SK-N-SH (cell line): ENCODE results near the gene WWOX. TPM values are rescaled to one million over a fixed set of nuclear protein-coding genes. Genes with fewer than 3 reads are reported as not detected.

Experiments used
- CTCF ChIA-PET: fragments of 300-600, 350-600 bp; formaldehyde crosslinking; extraction: SDS; loops from one replicate; lab custom pipeline; 2021; lab: Yijun Ruan, JAX
- POLR2A ChIA-PET: fragments of 350-600 bp; sonication (Branson Sonifier 250); formaldehyde crosslinking; extraction: SDS; loops from one replicate; lab custom pipeline; 2020; ENCODE audit warnings: antibody characterized with exemption, inconsistent platforms; lab: Yijun Ruan, JAX
- DNase-seq: peaks from one replicate; pipeline ENCODE4 v3.0.0; 2012
- H2AFZ ChIP-seq: fragments of 200-600 bp; sonication (generic); 2 replicates; pipeline ENCODE4 v1.8.1; 2016; ENCODE audit warnings: antibody characterized with exemption, mild to moderate bottlenecking, low read depth
- H3F3A ChIP-seq: fragments of 200-600 bp; sonication (generic); replicated peaks from 2 replicates; pipeline ENCODE3; 2016; ENCODE audit warnings: antibody characterized with exemption, mild to moderate bottlenecking; ENCODE audit not compliant: insufficient read depth
- H3K27ac ChIP-seq, 2 experiments: fragments of 200-500 bp in 1 of 2; fragments of 200-600 bp in 1 of 2; sonication (Bioruptor generic) in 1 of 2; sonication (generic), shearing (Covaris generic) in 1 of 2; 2 replicates each; pipeline versions ENCODE4 v1.5.1 to v1.6.1; 2014 to 2016; ENCODE audit warnings: low read depth in 2 of 2, inconsistent platforms in 1 of 2, low read length in 1 of 2, mild to moderate bottlenecking in 1 of 2, mixed read lengths in 1 of 2
- H3K27me3 ChIP-seq: fragments of 200-600 bp; sonication (generic), shearing (Covaris generic); 2 replicates; pipeline ENCODE4 v1.6.1; 2016; ENCODE audit warnings: mixed run types; ENCODE audit not compliant: insufficient read depth
- H3K36me3 ChIP-seq, 2 experiments: fragments of 200-500 bp in 1 of 2; fragments of 200-600 bp in 1 of 2; sonication (Bioruptor generic) in 1 of 2; sonication (generic) in 1 of 2; replicated peaks in 1 of 2; 2 replicates each; pipeline versions ENCODE3 to v1.5.1; 2014 to 2016; ENCODE audit warnings: low read length in 1 of 2, mild to moderate bottlenecking in 1 of 2; ENCODE audit not compliant: insufficient read depth in 2 of 2, control insufficient read depth in 1 of 2
- H3K4me1 ChIP-seq, 2 experiments: fragments of 200-500 bp in 1 of 2; fragments of 200-600 bp in 1 of 2; sonication (Bioruptor generic) in 1 of 2; sonication (generic), shearing (Covaris generic) in 1 of 2; 2 replicates each; pipeline versions ENCODE4 v1.5.1 to v1.6.1; 2014 to 2016; ENCODE audit warnings: low read depth in 1 of 2, low read length in 1 of 2, mixed run types in 1 of 2; ENCODE audit not compliant: insufficient read depth in 2 of 2, control insufficient read depth in 1 of 2
- H3K4me2 ChIP-seq: fragments of 200-600 bp; sonication (generic), shearing (Covaris generic); 2 replicates; pipeline ENCODE4 v1.6.1; 2017; ENCODE audit warnings: mixed run types
- H3K4me3 ChIP-seq, 2 experiments: fragments of 200-500 bp in 1 of 2; fragments of 200-600 bp in 1 of 2; sonication (Bioruptor generic) in 1 of 2; sonication (generic), shearing (Covaris generic) in 1 of 2; 2 replicates each; pipeline versions ENCODE4 v1.5.1 to v1.8.1; 2014 to 2016; ENCODE audit warnings: low read depth in 2 of 2, inconsistent platforms in 1 of 2, low read length in 1 of 2, mild to moderate bottlenecking in 1 of 2, mixed read lengths in 1 of 2, moderate library complexity in 1 of 2
- H3K79me2 ChIP-seq: fragments of 200-600 bp; sonication (generic); 2 replicates; pipeline ENCODE4 v1.8.1; 2017; ENCODE audit warnings: mild to moderate bottlenecking; ENCODE audit not compliant: insufficient read depth
- H3K9ac ChIP-seq: fragments of 200-600 bp; sonication (generic); 2 replicates; pipeline ENCODE4 v1.6.1; 2017; ENCODE audit warnings: mixed run types
- H3K9me2 ChIP-seq: fragments of 200-600 bp; sonication (generic); 2 replicates; pipeline ENCODE4 v1.6.1; 2017; ENCODE audit warnings: mixed run types
- H3K9me3 ChIP-seq: fragments of 200-600 bp; sonication (generic); 2 replicates; pipeline ENCODE4 v1.6.1; 2017; ENCODE audit warnings: mixed run types, mild to moderate bottlenecking, moderate library complexity
- H4K20me1 ChIP-seq: fragments of 200-600 bp; sonication (generic); 2 replicates; pipeline ENCODE4 v1.6.1; 2017; ENCODE audit warnings: mild to moderate bottlenecking, mixed run types; ENCODE audit not compliant: insufficient read depth
- CHD2 ChIP-seq: fragments of 150-350 bp; IDR thresholded peaks from 2 replicates; pipeline ENCODE4 v1.6.1; 2018; ENCODE audit warnings: low read length; ENCODE audit not compliant: partially characterized antibody
- ELF1 ChIP-seq: IDR thresholded peaks from 2 replicates; pipeline ENCODE4 v1.4.0; 2012
- EP300 ChIP-seq, 2 experiments: IDR thresholded peaks; 2 replicates each; pipeline versions ENCODE4 v1.4.0 to v1.6.1; 2012; ENCODE audit warnings: borderline replicate concordance in 1 of 2, low read depth in 1 of 2, low read length in 1 of 2
- EZH2phosphoT487 ChIP-seq: fragments of 200-600 bp; sonication (generic); IDR thresholded peaks from 2 replicates; pipeline ENCODE4 v1.6.1; 2017; ENCODE audit warnings: low read depth, mixed run types, mild to moderate bottlenecking, antibody characterized with exemption, moderate library complexity, borderline replicate concordance
- FOXJ3 ChIP-seq: sonication (generic); formaldehyde crosslinking; IDR thresholded peaks from 2 replicates; pipeline ENCODE4 v1.5.1; 2020; ENCODE audit warnings: mild to moderate bottlenecking, missing genetic modification reagents
- FOXM1 ChIP-seq: IDR thresholded peaks from 2 replicates; pipeline ENCODE4 v1.4.0; 2012; ENCODE audit warnings: low read depth, mild to moderate bottlenecking
- GABPA ChIP-seq: IDR thresholded peaks from 2 replicates; pipeline ENCODE4 v1.4.0; 2012; ENCODE audit warnings: low read depth, mild to moderate bottlenecking
- IRF3 ChIP-seq: fragments of 150-350 bp; IDR thresholded peaks from 2 replicates; pipeline ENCODE4 v1.6.1; 2016; ENCODE audit warnings: mild to moderate bottlenecking, low read depth, low read length
- JUND ChIP-seq: IDR thresholded peaks from 2 replicates; pipeline ENCODE4 v1.4.0; 2012
- MAX ChIP-seq: IDR thresholded peaks from 2 replicates; pipeline ENCODE4 v1.4.0; 2012; ENCODE audit warnings: low read depth
- MEF2A ChIP-seq: IDR thresholded peaks from 2 replicates; pipeline ENCODE4 v1.4.0; 2012; ENCODE audit warnings: low read depth, borderline replicate concordance
- MXI1 ChIP-seq: IDR thresholded peaks from 2 replicates; pipeline ENCODE4 v1.6.1; 2012; ENCODE audit warnings: mild to moderate bottlenecking, low read depth, low read length, improper control_type of control experiment
- PBX3 ChIP-seq: IDR thresholded peaks from 2 replicates; pipeline ENCODE4; 2012
- RAD21 ChIP-seq: IDR thresholded peaks from 2 replicates; pipeline ENCODE4 v1.6.1; 2012; ENCODE audit warnings: mild to moderate bottlenecking, low read length
- RCOR1 ChIP-seq: fragments of 150-350 bp; IDR thresholded peaks from 2 replicates; pipeline ENCODE4 v1.6.1; 2017; ENCODE audit warnings: antibody characterized with exemption, low read length
- RXRA ChIP-seq: IDR thresholded peaks from 2 replicates; pipeline ENCODE4 v1.4.0; 2012; ENCODE audit warnings: low read depth, mild to moderate bottlenecking, borderline replicate concordance
- SIN3A ChIP-seq: IDR thresholded peaks from 2 replicates; pipeline ENCODE4 v1.6.1; 2012; ENCODE audit warnings: low read depth, mild to moderate bottlenecking, low read length, moderate library complexity, borderline replicate concordance
- SMC3 ChIP-seq: IDR thresholded peaks from 2 replicates; pipeline ENCODE4 v1.6.1; 2012; ENCODE audit warnings: low read depth, low read length, improper control_type of control experiment
- YY1 ChIP-seq: IDR thresholded peaks from 2 replicates; pipeline ENCODE4 v1.4.0; 2012; ENCODE audit warnings: low read depth, mild to moderate bottlenecking
- WGBS: methylation state at CpG from one replicate; pipeline ENCODE4 v1.1.6; 2017; ENCODE audit warnings: low lambda C conversion rate; 5-methylcytosine and 5-hydroxymethylcytosine counted together
- polyA plus RNA-seq, 3 experiments: library from polyadenylated mRNA; depleted of rRNA; stranded (reverse); fragments of >200 nt; gene quantifications; 2 replicates each; pipeline ENCODE4 v1.2.3, GENCODE V29; 2012
- TF ChIP-seq, protein P1 (sequence below): fragments of 150-350 bp; IDR thresholded peaks from 2 replicates; pipeline ENCODE4 v1.6.1; 2017; ENCODE audit warnings: antibody characterized with exemption, low read length, low read depth, borderline replicate concordance

WWOX gene
- polyA plus RNA-seq, 1 of the 3 experiments (the other 2 are of a cell fraction), result 10.8 TPM

DNA sequence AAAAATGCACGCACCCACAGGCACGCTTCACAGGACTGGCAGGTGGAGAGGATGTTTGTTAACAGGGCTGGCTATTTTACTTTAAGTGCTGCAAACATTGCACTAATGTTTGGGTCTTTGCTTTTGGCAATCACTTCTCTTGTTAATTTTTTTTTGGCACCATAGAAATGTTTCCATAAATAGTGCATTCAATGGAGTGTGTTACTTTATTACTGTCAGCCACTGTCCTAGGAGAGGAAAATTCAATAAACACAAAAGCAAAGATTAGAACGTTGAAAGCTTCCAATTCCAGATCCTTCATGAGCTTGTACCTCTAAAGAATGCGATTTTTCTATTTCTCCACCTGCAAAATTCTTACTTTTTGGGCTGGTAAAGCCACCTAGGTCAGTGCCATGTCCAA is 743.5 kb downstream of the WWOX start (continued):
- TF ChIP-seq PBX3 (no peak), MXI1 (no peak), RXRA (no peak), GABPA (no peak), EP300 (IDR thresholded peaks at IDR 0.05; ENCODE audit: borderline replicate concordance in 1 of 2, low read depth in 1 of 2, low read length in 1 of 2) (no peak)

DNA sequence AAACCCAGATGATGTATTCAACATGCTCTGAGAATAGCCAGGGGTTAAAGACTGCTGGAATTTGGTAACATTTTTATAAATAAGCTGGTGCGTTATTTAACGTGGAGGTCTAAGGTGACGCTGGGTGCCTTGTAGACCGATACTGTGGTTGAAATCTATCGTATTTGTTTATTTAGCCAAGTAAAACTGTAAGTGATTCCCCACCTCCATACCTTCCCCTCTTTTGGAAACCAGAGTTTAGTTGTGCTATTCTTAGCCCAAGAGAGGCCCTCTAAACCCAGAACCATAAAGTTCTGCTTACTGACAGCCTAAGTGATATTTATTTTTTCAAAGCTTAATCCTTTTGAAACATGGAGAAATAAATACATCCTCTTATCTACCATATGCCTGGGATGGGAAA is 744.5 kb downstream of the WWOX start:
- H3K9me2 ChIP-seq, result no peaks in the 10 kb centered on the region
- no peak for DNase-seq
- no peaks in the 10 kb centered on the region for H3K27me3 ChIP-seq
- no peak overlapping the region for H3K9ac ChIP-seq
- H4K20me1 ChIP-seq, result no peaks in the 10 kb centered on the region
- H3K4me3 ChIP-seq, result no peak overlapping the region
- no peaks in the 10 kb centered on the region; a peak in 1 of 4 replicates for H3K4me1 ChIP-seq
- H3K79me2 ChIP-seq, result no peaks in the 10 kb centered on the region
- no peak overlapping the region for H2AFZ ChIP-seq
- no peak overlapping the region for H3K27ac ChIP-seq
- H3K4me2 ChIP-seq, result no peak overlapping the region
- WGBS, result 73% methylated on average over 5 of the region's 5 CpGs
- no peaks in the 10 kb centered on the region; the same call in 1 of the 2 replicates for H3K9me3 ChIP-seq
- H3F3A ChIP-seq, result no peaks in the 10 kb centered on the region
- no peaks in the 10 kb centered on the region for H3K36me3 ChIP-seq
- ChIA-PET POLR2A (no interaction called here), CTCF (no interaction called here)
- TF ChIP-seq GABPA (no peak), IRF3 (no peak), FOXJ3 (no peak), SIN3A (no peak), FOXM1 (no peak)

DNA sequence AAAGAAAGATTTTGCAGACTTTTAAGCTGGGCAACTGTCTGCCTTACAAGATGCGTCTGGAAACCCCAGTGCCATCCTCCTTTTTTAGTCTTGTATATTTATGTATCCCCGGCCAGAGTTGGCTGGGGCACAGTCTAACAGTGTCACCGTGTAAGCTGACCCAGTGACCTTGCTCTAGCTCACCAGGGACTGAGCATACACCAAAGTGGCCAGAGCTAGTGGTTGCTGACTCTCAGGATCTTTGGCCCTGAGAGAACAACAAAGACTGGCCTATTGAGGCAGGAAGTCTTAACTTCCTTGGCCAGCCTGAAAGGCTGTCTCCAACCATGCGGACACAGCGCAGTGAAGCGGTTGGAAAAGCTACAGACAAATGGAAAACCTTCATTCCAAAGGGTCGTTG is 745.2 kb downstream of the WWOX start:
- 54% methylated on average over 7 of the region's 7 CpGs for WGBS
- Histone ChIP-seq H3K27ac (no peak overlapping the region), H3K36me3 (no peaks in the 10 kb centered on the region)
- no peak for DNase-seq
- TF ChIP-seq SMC3, result no peak
- TF ChIP-seq RCOR1, result no peak
- no peak for TF ChIP-seq EZH2phosphoT487
- TF ChIP-seq, protein P1, sequence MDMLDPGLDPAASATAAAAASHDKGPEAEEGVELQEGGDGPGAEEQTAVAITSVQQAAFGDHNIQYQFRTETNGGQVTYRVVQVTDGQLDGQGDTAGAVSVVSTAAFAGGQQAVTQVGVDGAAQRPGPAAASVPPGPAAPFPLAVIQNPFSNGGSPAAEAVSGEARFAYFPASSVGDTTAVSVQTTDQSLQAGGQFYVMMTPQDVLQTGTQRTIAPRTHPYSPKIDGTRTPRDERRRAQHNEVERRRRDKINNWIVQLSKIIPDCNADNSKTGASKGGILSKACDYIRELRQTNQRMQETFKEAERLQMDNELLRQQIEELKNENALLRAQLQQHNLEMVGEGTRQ, result no peak
- TF ChIP-seq ELF1, result no peak
- TF ChIP-seq FOXJ3, result no peak
- TF ChIP-seq EP300 (IDR thresholded peaks at IDR 0.05; ENCODE audit: borderline replicate concordance in 1 of 2, low read depth in 1 of 2, low read length in 1 of 2), result no peak
- TF ChIP-seq RAD21, result no peak
- TF ChIP-seq YY1, result no peak
- no peak for TF ChIP-seq CHD2
- no peak for TF ChIP-seq SIN3A
- TF ChIP-seq MAX, result no peak
- TF ChIP-seq MEF2A, result no peak
- TF ChIP-seq JUND, result no peak
- TF ChIP-seq, all 33 proteins: peak for 0
- Histone ChIP-seq H3K79me2 (no peaks in the 10 kb centered on the region), H3K9me3 (no peaks in the 10 kb centered on the region; the same call in 1 of the 2 replicates), H3K4me3 (no peak overlapping the region), H3K4me1 (no peaks in the 10 kb centered on the region; a peak in 1 of 4 replicates), H3K4me2 (no peak overlapping the region), H3F3A (no peaks in the 10 kb centered on the region), H4K20me1 (no peaks in the 10 kb centered on the region), H3K9me2 (no peaks in the 10 kb centered on the region), H3K27me3 (no peaks in the 10 kb centered on the region), H3K9ac (no peak overlapping the region), H2AFZ (no peak overlapping the region)
- POLR2A ChIA-PET, result no interaction called here
- CTCF ChIA-PET, result no interaction called here
